RWPE2 (cell line): ENCODE results near the gene DSN1.

Source experiments
- ATAC-seq: fragments of 200-7000 bp; cut with Tn5 transposase; 3 replicates; pipeline ENCODE4 v1.9.1; 2021; ENCODE audit warnings: low read depth
- DNase-seq: peaks from one replicate; pipeline ENCODE4 v3.0.0-alpha.2; 2020; ENCODE audit warnings: low spot score
- H3K27ac ChIP-seq: fragments of 450-650 bp; 2 replicates; pipeline ENCODE4 v1.5.1; 2017; ENCODE audit warnings: mild to moderate bottlenecking; ENCODE audit not compliant: poor library complexity, severe bottlenecking
- H3K27me3 ChIP-seq: fragments of 250-450 bp; sonication (Bioruptor Pico); 2 replicates; pipeline ENCODE4 v1.5.1; 2021; ENCODE audit warnings: mild to moderate bottlenecking, moderate library complexity; ENCODE audit not compliant: insufficient read depth, poor library complexity, severe bottlenecking
- H3K36me3 ChIP-seq: fragments of 250-450 bp; sonication (Bioruptor Pico); 2 replicates; pipeline ENCODE4 v1.5.1; 2020; ENCODE audit warnings: low read depth, mild to moderate bottlenecking, moderate library complexity
- H3K4me1 ChIP-seq: fragments of 250-450 bp; sonication (Bioruptor Pico); 2 replicates; pipeline ENCODE4 v1.5.1; 2021; ENCODE audit warnings: mild to moderate bottlenecking, moderate library complexity; ENCODE audit not compliant: insufficient read depth, poor library complexity, severe bottlenecking
- H3K4me3 ChIP-seq: fragments of 250-450 bp; sonication (Bioruptor Pico); 2 replicates; pipeline ENCODE4 v1.5.1; 2021; ENCODE audit warnings: mild to moderate bottlenecking, moderate library complexity; ENCODE audit not compliant: severe bottlenecking
- H3K9me3 ChIP-seq: fragments of 250-450 bp; sonication (Bioruptor Pico); 2 replicates; pipeline ENCODE4 v1.5.1; 2021; ENCODE audit warnings: mild to moderate bottlenecking, moderate library complexity; ENCODE audit not compliant: severe bottlenecking
- CTCF ChIP-seq: fragments of 450-650 bp; IDR thresholded peaks from one replicate; pipeline ENCODE4 v1.5.1; 2017; ENCODE audit warnings: mild to moderate bottlenecking, moderate library complexity; ENCODE audit not compliant: poor library complexity, severe bottlenecking

DSN1 gene

GRCh38 chr20:36784116-36784515 lies 10.6 kb upstream of the DSN1 start:
- Histone ChIP-seq H3K27ac (no peak overlapping the region), H3K9me3 (no peaks in the 10 kb centered on the region), H3K27me3 (no peaks in the 10 kb centered on the region), H3K36me3 (peaks cover 70% of the 10 kb centered on the region), H3K4me1 (no peaks in the 10 kb centered on the region), H3K4me3 (no peak overlapping the region)
- no peak for TF ChIP-seq CTCF
- no peak for ATAC-seq
- no peak for DNase-seq

- no peaks in the 10 kb centered on the region for H3K27me3 ChIP-seq
- H3K9me3 ChIP-seq, result no peaks in the 10 kb centered on the region
- no peak for ATAC-seq
- DNase-seq, result peak; percentile 63
- TF ChIP-seq CTCF, result no peak
- no peak overlapping the region for H3K27ac ChIP-seq
- no peaks in the 10 kb centered on the region for H3K4me1 ChIP-seq
- no peak overlapping the region for H3K4me3 ChIP-seq
- H3K36me3 ChIP-seq, result peaks cover 31% of the 10 kb centered on the region
Measured at GRCh38 chr20:36779656-36780025, 6.1 kb upstream of the DSN1 start.

GRCh38 chr20:36778831-36779655 lies 5.5 kb upstream of the DSN1 start:
- peak; percentile 77 for DNase-seq
- 0 out of 3 replicates have a peak, but pooled peaks have one; percentile 7 for ATAC-seq
- Histone ChIP-seq H3K4me3 (no peak overlapping the region), H3K9me3 (no peaks in the 10 kb centered on the region), H3K27ac (no peak overlapping the region), H3K36me3 (peaks cover 25% of the 10 kb centered on the region), H3K4me1 (no peaks in the 10 kb centered on the region), H3K27me3 (no peaks in the 10 kb centered on the region)
- TF ChIP-seq CTCF, result no peak

GRCh38 chr20:36777576-36777975 lies 4.0 kb upstream of the DSN1 start:
- TF ChIP-seq CTCF, result no peak
- H3K4me1 ChIP-seq, result peaks cover 2% of the 10 kb centered on the region

GRCh38 chr20:36777167-36777566 lies 3.6 kb upstream of the DSN1 start:
- Histone ChIP-seq H3K27ac (no peak overlapping the region), H3K9me3 (no peaks in the 10 kb centered on the region), H3K27me3 (no peaks in the 10 kb centered on the region), H3K4me3 (no peak overlapping the region), H3K4me1 (peaks cover 5% of the 10 kb centered on the region), H3K36me3 (0 out of 2 replicates have a peak, but pooled peaks cover 8% of the 10 kb centered on the region)
- TF ChIP-seq CTCF, result no peak
- ATAC-seq (no peak), DNase-seq (peak; percentile 68)

More at GRCh38 chr20:36777576-36777975, 4.0 kb upstream of the DSN1 start:
- Histone ChIP-seq H3K9me3 (no peaks in the 10 kb centered on the region), H3K27me3 (no peaks in the 10 kb centered on the region), H3K27ac (no peak overlapping the region), H3K4me3 (no peak overlapping the region), H3K36me3 (peaks cover 11% of the 10 kb centered on the region)
- peak; percentile 74 for DNase-seq
- ATAC-seq, result no peak
